ENCODE results near the gene RASAL2.
"Not testable (repeated sequence)": the region's sequence is repeated elsewhere in the genome, so short reads cannot be mapped to it uniquely, and the experiment has no call there.

The RASAL2 gene

GRCh38 chr1:178275553-178275952, 181.6 kb downstream of the RASAL2 start:
- DNase-seq (ENCODE audit: low read depth in 2 of 2, low spot score in 1 of 2): no peak

DNA sequence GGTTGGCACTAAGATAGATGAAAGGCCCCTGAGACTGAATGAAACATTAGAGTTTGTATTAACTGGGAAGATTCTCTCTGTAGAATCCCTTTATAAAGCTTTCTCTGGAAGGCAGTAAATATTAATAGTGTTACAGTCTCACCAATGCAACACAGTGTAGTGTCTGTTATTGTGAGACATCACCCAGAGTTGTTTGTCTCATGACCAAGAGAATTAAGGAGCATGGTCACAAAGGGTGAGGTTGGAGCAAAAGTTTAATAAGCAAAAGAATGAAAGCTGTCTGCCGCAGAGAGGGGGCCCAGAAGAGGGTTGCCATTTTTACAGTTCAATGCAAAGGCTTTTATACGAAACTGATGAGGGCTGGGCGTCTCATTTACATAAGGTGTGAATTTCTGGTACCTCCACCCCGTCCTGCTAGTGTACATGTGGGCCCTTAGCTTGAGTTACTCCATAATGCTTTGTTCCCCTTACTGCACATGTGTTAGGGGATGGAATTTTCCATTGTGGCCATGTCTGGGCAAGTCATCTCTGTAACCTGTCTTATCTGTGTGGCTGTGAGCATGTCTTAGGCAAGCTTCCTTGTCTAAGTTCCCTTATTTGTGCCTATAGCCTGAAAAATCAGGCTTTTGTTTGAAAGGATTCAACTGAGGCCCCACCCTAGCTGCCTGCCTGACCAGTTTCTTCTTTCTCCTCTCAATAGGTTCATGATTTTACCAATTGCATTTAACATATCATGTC, 184.1 kb downstream of the RASAL2 start:
- DNase-seq (ENCODE audit: low read depth in 2 of 2, low spot score in 1 of 2): no peak

- DNase-seq (ENCODE audit: low read depth in 2 of 2, low spot score in 1 of 2): no peak
Measured at GRCh38 chr1:178278916-178279686, 185.2 kb downstream of the RASAL2 start.

GRCh38 chr1:178282949-178283367, 189.1 kb downstream of the RASAL2 start:
- no peak for DNase-seq (ENCODE audit: low read depth in 2 of 2, low spot score in 1 of 2)

GRCh38 chr1:178283409-178283808, 189.5 kb downstream of the RASAL2 start:
- no peak for DNase-seq (ENCODE audit: low read depth in 2 of 2, low spot score in 1 of 2)

DNA sequence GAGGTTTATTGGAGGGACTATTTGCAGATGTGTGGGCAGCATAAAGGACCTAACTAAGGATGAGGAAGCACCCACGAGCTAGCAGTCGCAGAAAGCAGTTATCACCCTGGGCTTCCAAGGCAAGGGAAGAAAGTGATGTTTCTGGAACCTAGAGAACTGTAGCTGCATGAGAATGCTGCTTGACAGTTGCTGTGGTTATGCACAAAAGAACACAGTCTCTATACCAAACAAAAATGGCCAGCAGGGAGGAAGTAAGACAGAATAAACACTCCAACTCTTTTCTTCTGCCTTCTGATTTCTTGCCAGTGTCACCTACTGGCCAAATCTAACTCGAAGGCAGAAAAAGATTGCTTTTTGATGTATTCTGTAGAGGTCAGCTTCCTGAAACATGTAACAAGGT, 190.2 kb downstream of the RASAL2 start:
- DNase-seq (ENCODE audit: low read depth in 2 of 2, low spot score in 1 of 2): no peak

DNA sequence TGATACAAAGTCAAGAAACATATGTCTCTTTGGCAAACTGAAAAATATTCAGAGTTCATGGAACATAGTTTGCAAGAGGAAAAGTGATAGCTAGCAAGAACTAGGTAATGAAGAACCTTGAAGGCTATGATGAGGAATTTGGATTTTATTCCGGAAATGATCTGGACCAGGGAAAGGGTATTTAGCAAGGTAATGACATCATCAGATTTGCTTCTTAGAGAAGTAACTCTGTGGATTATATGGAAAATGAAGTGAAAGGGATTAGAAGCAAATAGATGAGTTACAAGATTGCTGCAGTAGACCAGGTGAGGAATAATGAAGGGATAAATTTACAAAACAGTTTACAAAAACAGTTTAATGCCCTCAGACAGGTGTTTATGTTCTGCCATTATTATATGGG, 197.3 kb downstream of the RASAL2 start:
- no peak for DNase-seq (ENCODE audit: low read depth in 2 of 2, low spot score in 1 of 2)

DNA sequence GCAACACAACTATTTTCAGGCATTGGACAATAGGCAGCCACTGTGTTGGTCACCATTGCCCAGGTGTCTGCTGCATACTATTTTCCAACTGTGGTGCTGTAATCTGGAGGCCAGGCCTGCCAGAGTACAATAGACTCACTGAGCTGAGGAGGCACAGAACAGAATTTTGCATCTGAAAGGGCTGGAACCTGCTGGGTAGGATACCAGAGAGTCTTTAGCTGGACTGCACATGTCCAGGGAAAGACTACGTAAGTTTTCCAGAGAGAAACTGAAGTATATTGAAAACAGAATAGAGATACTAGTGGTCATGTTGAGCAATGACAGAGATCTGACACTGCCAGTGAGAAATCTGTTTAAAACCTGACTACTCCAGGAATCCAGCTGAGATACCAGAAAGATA, 200.8 kb downstream of the RASAL2 start:
- DNase-seq (ENCODE audit: low read depth in 2 of 2, low spot score in 1 of 2): no peak

GRCh38 chr1:178300352-178300699, 206.4 kb downstream of the RASAL2 start:
- DNase-seq (ENCODE audit: low read depth in 2 of 2, low spot score in 1 of 2): no peak

- DNase-seq (ENCODE audit: low read depth in 2 of 2, low spot score in 1 of 2): no peak
Measured at GRCh38 chr1:178301141-178301540, 207.2 kb downstream of the RASAL2 start.

DNA sequence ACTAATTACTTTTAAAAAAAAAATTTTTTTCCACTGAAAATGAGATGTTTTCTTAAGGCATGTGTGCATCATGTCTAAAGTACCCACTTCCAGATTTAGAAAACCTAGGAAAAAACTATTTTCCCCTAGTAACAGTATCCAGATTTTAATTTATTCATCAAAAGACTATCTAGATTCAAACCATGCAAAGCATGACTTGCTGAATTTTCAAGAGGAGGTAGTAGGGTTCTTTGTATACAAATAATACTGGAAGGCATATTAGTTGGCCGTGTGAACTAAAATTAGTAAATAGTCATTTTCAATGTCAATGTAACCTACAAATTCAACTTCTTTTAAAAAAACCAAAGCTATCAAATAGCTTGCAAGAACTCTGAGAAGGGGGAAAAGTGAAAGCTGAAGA, 213.4 kb downstream of the RASAL2 start:
- DNase-seq (ENCODE audit: low read depth in 2 of 2, low spot score in 1 of 2): no peak

DNA sequence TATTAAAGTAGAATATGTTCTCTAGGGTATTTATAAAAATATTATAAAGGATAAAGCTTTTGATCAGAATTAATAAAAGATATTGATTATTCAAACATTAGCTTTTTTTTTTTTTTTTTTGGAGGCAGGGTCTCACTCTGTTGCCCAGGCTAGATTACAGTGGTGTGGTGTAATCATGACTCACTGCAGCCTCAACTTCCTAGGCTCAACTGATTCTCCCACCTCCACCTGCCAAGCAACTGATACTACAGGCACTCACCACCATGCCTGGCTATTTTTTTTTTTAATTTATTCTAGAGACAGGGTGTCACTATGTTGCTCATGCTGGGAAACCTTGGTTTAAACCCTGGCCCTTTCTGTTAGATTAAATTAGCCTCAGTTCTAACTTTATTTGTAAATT, 214.5 kb downstream of the RASAL2 start:
- no peak for DNase-seq (ENCODE audit: low read depth in 2 of 2, low spot score in 1 of 2)

GRCh38 chr1:178310685-178311105, 216.8 kb downstream of the RASAL2 start:
- no peak for DNase-seq (ENCODE audit: low read depth in 2 of 2, low spot score in 1 of 2)

- DNase-seq (ENCODE audit: low read depth in 2 of 2, low spot score in 1 of 2): no peak
Measured at GRCh38 chr1:178311164-178311563, 217.3 kb downstream of the RASAL2 start.

DNA sequence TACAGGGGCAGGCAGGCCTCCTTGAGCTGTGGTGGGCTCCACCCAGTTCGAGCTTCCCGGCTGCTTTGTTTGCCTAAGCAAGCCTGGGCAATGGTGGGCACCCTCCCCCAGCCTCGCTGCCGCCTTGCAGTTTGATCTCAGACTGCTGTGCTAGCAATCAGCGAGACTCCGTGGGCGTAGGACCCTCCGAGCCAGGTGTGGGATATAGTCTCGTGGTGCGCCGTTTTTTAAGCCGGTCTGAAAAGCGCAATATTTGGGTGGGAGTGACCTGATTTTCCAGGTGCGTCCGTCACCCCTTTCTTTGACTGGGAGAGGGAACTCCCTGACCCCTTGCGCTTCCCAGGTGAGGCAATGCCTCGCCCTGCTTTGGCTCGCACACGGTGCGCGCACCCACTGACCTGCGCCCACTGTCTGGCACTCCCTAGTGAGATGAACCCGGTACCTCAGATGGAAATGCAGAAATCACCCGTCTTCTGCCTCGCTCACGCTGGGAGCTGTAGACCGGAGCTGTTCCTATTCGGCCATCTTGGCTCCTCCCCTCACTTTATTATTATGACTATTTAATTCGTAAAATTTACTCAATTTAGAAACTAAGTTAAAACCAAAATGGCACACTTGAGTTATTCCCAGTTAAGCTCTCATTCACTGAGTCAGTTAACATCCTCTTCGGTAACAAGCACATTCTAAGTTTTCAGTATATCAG, 226.5 kb downstream of the RASAL2 start:
- DNase-seq (ENCODE audit: low read depth in 2 of 2, low spot score in 1 of 2): not testable (repeated sequence)

DNA sequence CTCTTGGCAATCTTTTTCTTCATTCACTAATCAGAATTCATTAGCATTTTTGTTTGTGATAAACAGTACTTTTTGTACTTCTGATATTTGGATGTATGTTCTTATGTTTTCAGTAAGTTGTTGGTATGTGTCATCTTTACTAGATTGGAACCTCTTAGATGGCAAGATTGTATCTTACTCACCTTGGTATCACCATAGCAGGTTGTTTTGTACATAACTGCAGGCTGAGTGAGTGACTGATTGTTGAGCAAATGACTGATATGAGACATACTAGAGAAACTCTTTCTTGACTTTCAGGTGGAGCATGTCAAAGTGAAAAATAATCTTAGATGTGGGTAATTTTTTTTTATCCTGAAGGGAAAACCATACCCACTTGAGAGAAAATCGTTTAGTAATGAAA, 229.2 kb downstream of the RASAL2 start:
- no peak for DNase-seq (ENCODE audit: low read depth in 2 of 2, low spot score in 1 of 2)

GRCh38 chr1:178324003-178324402, 230.1 kb downstream of the RASAL2 start:
- no peak for DNase-seq (ENCODE audit: low read depth in 2 of 2, low spot score in 1 of 2)

DNA sequence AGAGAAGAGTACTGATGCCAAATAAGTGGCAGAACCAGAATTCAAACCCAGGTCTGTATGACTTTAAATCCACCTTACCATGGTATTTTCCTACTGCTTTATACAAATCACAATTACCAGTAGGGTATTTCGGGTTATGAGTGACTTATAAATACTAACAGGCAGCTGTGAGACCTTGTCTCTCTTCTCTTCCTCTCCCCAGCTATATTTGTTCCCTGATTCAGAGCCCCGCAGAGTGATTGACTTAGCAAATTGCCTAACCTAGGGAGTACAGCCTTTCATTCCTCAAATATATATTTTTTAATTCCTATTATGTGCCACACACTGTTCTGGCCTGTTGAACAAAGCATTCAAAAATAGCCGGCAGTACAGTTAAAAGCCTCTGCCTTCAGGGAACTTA, 234.8 kb downstream of the RASAL2 start:
- no peak for DNase-seq (ENCODE audit: low read depth in 2 of 2, low spot score in 1 of 2)

- no peak for DNase-seq (ENCODE audit: low read depth in 2 of 2, low spot score in 1 of 2)
Measured at GRCh38 chr1:178330153-178330552, 236.2 kb downstream of the RASAL2 start.

- no peak for DNase-seq (ENCODE audit: low read depth in 2 of 2, low spot score in 1 of 2)
Measured at GRCh38 chr1:178330848-178331497, 237.1 kb downstream of the RASAL2 start.

DNA sequence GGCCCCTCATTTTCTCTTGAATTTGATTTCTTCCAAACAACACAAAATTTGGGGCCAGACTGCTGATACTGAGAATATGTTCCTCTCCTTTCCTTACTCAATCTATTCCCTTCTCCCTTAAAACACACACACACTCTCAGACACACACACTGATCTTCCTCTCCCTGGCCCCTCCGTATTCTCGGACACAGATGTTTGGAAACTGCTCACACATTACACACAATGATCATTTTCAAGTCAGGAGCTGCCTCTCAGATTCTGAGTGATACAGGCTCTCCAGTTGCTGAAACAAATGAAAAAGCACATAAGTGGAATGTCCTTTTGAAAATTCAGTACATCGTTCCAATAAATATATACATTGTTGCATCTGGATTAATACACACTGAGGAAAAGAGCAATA, 241.5 kb downstream of the RASAL2 start:
- no peak for DNase-seq (ENCODE audit: low read depth in 2 of 2, low spot score in 1 of 2)

All from stimulated activated CD8-positive, alpha-beta memory T cell treated with anti-CD3 and anti-CD28 coated beads, Interleukin-4, amount 100 ng/mL, for 1 hour (primary cell).